ENCODE results near the gene MLLT6.
A peak's percentile ranks its signal among the peaks of the same experiment; 100 is the strongest.

The MLLT6 gene

GRCh38 chr17:38676706-38677504 is 28.2 kb upstream of the MLLT6 start:
- peak; percentile 77 for DNase-seq

- no peak for DNase-seq
Observed at GRCh38 chr17:38677819-38678218, 27.3 kb upstream of the MLLT6 start.

GRCh38 chr17:38681096-38681495 is 24.0 kb upstream of the MLLT6 start:
- no peak for DNase-seq

GRCh38 chr17:38685491-38685890 is 19.6 kb upstream of the MLLT6 start:
- no peak for DNase-seq

GRCh38 chr17:38687286-38687685 is 17.8 kb upstream of the MLLT6 start:
- no peak for DNase-seq

GRCh38 chr17:38690386-38690785 is 14.7 kb upstream of the MLLT6 start:
- no peak for DNase-seq

GRCh38 chr17:38691154-38691553 is 13.9 kb upstream of the MLLT6 start:
- no peak for DNase-seq

- DNase-seq = no peak
Observed at GRCh38 chr17:38693700-38694329, 11.3 kb upstream of the MLLT6 start.

GRCh38 chr17:38697061-38697820 is 7.8 kb upstream of the MLLT6 start:
- no peak for DNase-seq

- no peak for DNase-seq
Observed at GRCh38 chr17:38698760-38699159, 6.3 kb upstream of the MLLT6 start.

- peak; percentile 39 for DNase-seq
Observed at GRCh38 chr17:38701504-38702165, 3.4 kb upstream of the MLLT6 start.

GRCh38 chr17:38702166-38702915 is 2.7 kb upstream of the MLLT6 start:
- peak; percentile 80 for DNase-seq

- no peak for DNase-seq
Observed at GRCh38 chr17:38702916-38703741, 1.9 kb upstream of the MLLT6 start.

GRCh38 chr17:38703742-38704605 is 1.1 kb upstream of the MLLT6 start:
- peak; percentile 68 for DNase-seq

GRCh38 chr17:38705523-38705802 is 390 bp downstream of the MLLT6 start:
- DNase-seq = no peak

- no peak for DNase-seq
Observed at GRCh38 chr17:38705803-38706504, 881 bp downstream of the MLLT6 start.

GRCh38 chr17:38706505-38707216 is 1.6 kb downstream of the MLLT6 start:
- no peak for DNase-seq

GRCh38 chr17:38707678-38708351 is 2.7 kb downstream of the MLLT6 start:
- no peak for DNase-seq
